CD4-positive, alpha-beta T cell treated with Interleukin-17A for 4 hours (primary cell): ENCODE measurements around the gene DLGAP5.
A peak's percentile ranks its signal among the peaks of the same experiment; 100 is the strongest.

Experiments
- DNase-seq: peaks from one replicate; pipeline ENCODE4 v3.0.0-alpha.2; 2020; ENCODE audit warnings: mixed read lengths

Gene DLGAP5

GRCh38 chr14:55128386-55129085 lies 62.8 kb downstream of the DLGAP5 start:
- no peak for DNase-seq

GRCh38 chr14:55127460-55127951 lies 63.9 kb downstream of the DLGAP5 start:
- DNase-seq, result no peak

GRCh38 chr14:55126932-55127459 lies 64.4 kb downstream of the DLGAP5 start:
- no peak for DNase-seq

GRCh38 chr14:55126034-55126433 lies 65.4 kb downstream of the DLGAP5 start:
- DNase-seq, result no peak

GRCh38 chr14:55125403-55125802 lies 66.0 kb downstream of the DLGAP5 start:
- peak; percentile 14 for DNase-seq

GRCh38 chr14:55124774-55125386 lies 66.5 kb downstream of the DLGAP5 start:
- no peak for DNase-seq

GRCh38 chr14:55123852-55124639 lies 67.3 kb downstream of the DLGAP5 start:
- DNase-seq, result no peak

GRCh38 chr14:55123101-55123500 lies 68.3 kb downstream of the DLGAP5 start:
- no peak for DNase-seq

GRCh38 chr14:55122440-55122986 lies 68.9 kb downstream of the DLGAP5 start:
- DNase-seq, result no peak

GRCh38 chr14:55121628-55122439 lies 69.6 kb downstream of the DLGAP5 start:
- no peak for DNase-seq

GRCh38 chr14:55120571-55121495 lies 70.6 kb downstream of the DLGAP5 start:
- DNase-seq, result no peak

GRCh38 chr14:55118761-55119160 lies 72.6 kb downstream of the DLGAP5 start:
- DNase-seq, result no peak

GRCh38 chr14:55117803-55118441 lies 73.5 kb downstream of the DLGAP5 start:
- no peak for DNase-seq

- no peak for DNase-seq
Observed at GRCh38 chr14:55116246-55117030, 74.9 kb downstream of the DLGAP5 start.

GRCh38 chr14:55115861-55116245 lies 75.5 kb downstream of the DLGAP5 start:
- DNase-seq, result no peak

GRCh38 chr14:55115460-55115859 lies 75.9 kb downstream of the DLGAP5 start:
- DNase-seq, result no peak

GRCh38 chr14:55114720-55115119 lies 76.7 kb downstream of the DLGAP5 start:
- no peak for DNase-seq

GRCh38 chr14:55111122-55111708 lies 80.2 kb downstream of the DLGAP5 start:
- DNase-seq, result no peak

- DNase-seq, result no peak
Observed at GRCh38 chr14:55109836-55110235, 81.5 kb downstream of the DLGAP5 start.
